DND-41 (cell line): ENCODE results near the gene L3MBTL2.

Experiments used
- ATAC-seq: fragments of 200-7000 bp; cut with Tn5 transposase; 3 replicates; pipeline ENCODE4 v1.9.1; 2021; ENCODE audit warnings: low read depth; ENCODE audit not compliant: insufficient read depth
- DNase-seq: peaks from one replicate; pipeline ENCODE4 v3.0.0-alpha.2; 2020
- H2AFZ ChIP-seq: 2 replicates; pipeline ENCODE4 v1.6.0; 2012; ENCODE audit warnings: low read depth, low read length
- H3K27ac ChIP-seq: 2 replicates; pipeline ENCODE4 v1.5.1; 2012; ENCODE audit warnings: low read length, inconsistent platforms
- H3K27me3 ChIP-seq: fragments of 200-600 bp; sonication (generic); 2 replicates; pipeline ENCODE4 v1.6.0; 2012; ENCODE audit warnings: low read length, mild to moderate bottlenecking, inconsistent platforms; ENCODE audit not compliant: insufficient read depth, poor library complexity
- H3K36me3 ChIP-seq: 2 replicates; pipeline ENCODE4 v1.5.1; 2012; ENCODE audit warnings: low read length, inconsistent platforms; ENCODE audit not compliant: insufficient read depth
- H3K4me1 ChIP-seq: 2 replicates; pipeline ENCODE4 v1.5.1; 2012; ENCODE audit warnings: mild to moderate bottlenecking, low read length; ENCODE audit not compliant: insufficient read depth
- H3K4me2 ChIP-seq: 2 replicates; pipeline ENCODE4 v1.6.0; 2012; ENCODE audit warnings: mild to moderate bottlenecking, moderate library complexity, low read length, inconsistent platforms; ENCODE audit not compliant: insufficient read depth
- H3K4me3 ChIP-seq, 2 experiments: fragments of 200-600 bp in 1 of 2; shearing (Covaris generic) in 1 of 2; 2 replicates each; pipeline ENCODE4 v1.5.1; 2012 to 2016; ENCODE audit warnings: inconsistent platforms in 2 of 2, low read length in 2 of 2, mild to moderate bottlenecking in 2 of 2, low read depth in 1 of 2, moderate library complexity in 1 of 2
- H3K79me2 ChIP-seq: 2 replicates; pipeline ENCODE4 v1.6.0; 2012; ENCODE audit warnings: low read length, inconsistent platforms; ENCODE audit not compliant: insufficient read depth
- H3K9ac ChIP-seq: 2 replicates; pipeline ENCODE4 v1.6.0; 2012; ENCODE audit warnings: low read depth, mild to moderate bottlenecking, inconsistent platforms, low read length, moderate library complexity
- H3K9me3 ChIP-seq: 2 replicates; pipeline ENCODE4 v1.5.1; 2012; ENCODE audit warnings: low read length, moderate library complexity, mild to moderate bottlenecking, inconsistent platforms; ENCODE audit not compliant: insufficient read depth, severe bottlenecking
- H4K20me1 ChIP-seq: 2 replicates; pipeline ENCODE4 v1.6.0; 2012; ENCODE audit warnings: low read length; ENCODE audit not compliant: insufficient read depth
- EZH2 ChIP-seq: IDR thresholded peaks from 3 replicates; pipeline ENCODE4 v1.6.1; 2012; ENCODE audit warnings: borderline replicate concordance, low read depth, mild to moderate bottlenecking, moderate library complexity, low read length, inconsistent platforms; ENCODE audit not compliant: severe bottlenecking
- TF ChIP-seq, protein P1 (sequence below): IDR thresholded peaks from 2 replicates; pipeline ENCODE4 v1.5.1; 2012; ENCODE audit warnings: borderline replicate concordance, low read length, moderate library complexity, mild to moderate bottlenecking; ENCODE audit not compliant: poor library complexity, severe bottlenecking; ENCODE audit errors: extremely low read depth

Gene L3MBTL2

GRCh38 chr22:41226723-41227655, 21.9 kb downstream of the L3MBTL2 start:
- Histone ChIP-seq H3K9ac (no peak overlapping the region), H3K27me3 (no peaks in the 10 kb centered on the region), H3K27ac (no peak overlapping the region), H3K4me1 (no peaks in the 10 kb centered on the region), H3K79me2 (no peaks in the 10 kb centered on the region), H3K4me2 (no peak overlapping the region), H3K4me3 (no peak overlapping the region), H2AFZ (no peak overlapping the region), H4K20me1 (no peaks in the 10 kb centered on the region), H3K9me3 (no peaks in the 10 kb centered on the region), H3K36me3 (peaks cover 79% of the 10 kb centered on the region)
- DNase-seq: no peak
- TF ChIP-seq, protein P1, sequence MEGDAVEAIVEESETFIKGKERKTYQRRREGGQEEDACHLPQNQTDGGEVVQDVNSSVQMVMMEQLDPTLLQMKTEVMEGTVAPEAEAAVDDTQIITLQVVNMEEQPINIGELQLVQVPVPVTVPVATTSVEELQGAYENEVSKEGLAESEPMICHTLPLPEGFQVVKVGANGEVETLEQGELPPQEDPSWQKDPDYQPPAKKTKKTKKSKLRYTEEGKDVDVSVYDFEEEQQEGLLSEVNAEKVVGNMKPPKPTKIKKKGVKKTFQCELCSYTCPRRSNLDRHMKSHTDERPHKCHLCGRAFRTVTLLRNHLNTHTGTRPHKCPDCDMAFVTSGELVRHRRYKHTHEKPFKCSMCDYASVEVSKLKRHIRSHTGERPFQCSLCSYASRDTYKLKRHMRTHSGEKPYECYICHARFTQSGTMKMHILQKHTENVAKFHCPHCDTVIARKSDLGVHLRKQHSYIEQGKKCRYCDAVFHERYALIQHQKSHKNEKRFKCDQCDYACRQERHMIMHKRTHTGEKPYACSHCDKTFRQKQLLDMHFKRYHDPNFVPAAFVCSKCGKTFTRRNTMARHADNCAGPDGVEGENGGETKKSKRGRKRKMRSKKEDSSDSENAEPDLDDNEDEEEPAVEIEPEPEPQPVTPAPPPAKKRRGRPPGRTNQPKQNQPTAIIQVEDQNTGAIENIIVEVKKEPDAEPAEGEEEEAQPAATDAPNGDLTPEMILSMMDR: no peak
- TF ChIP-seq EZH2: no peak
- ATAC-seq: no peak

- no peak for TF ChIP-seq EZH2
- TF ChIP-seq, protein P1: no peak
These were observed 24.1 kb downstream of the L3MBTL2 start for GRCh38 chr22:41229215-41229614.

DNA sequence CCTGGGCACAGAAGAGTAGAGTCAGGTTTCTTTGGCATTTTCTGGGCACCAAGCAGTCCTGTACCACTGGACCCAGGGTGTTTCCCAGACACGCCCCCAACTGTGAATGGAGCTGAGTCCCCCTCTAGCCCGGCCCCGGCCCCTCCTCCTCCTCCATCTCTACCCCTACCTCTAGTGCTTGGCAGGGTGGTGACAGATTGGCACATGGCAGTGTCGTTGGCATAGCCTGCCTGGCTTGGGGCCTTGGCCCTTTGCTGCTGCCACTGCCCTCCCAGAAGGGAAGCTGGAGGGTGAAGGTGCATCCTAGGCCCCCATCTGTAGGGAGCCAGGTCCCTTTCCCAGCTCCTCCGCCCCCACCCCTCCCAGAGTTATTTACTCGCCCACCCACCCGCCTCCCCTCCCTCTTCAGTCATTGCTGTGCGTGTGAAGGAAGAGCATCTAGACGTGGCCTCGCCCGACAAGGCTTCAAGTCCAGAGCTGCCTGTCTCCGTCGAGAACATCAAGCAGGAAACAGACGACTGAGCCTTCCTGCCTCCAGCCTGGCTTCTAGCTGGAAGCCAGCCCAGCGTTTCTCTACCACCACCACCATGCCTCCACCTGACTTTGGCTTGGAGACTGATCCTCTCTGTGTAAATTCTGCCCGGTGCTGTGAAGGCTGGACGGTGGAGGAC, 24.8 kb downstream of the L3MBTL2 start:
- H4K20me1 ChIP-seq: no peaks in the 10 kb centered on the region
- no peak overlapping the region for H3K4me3 ChIP-seq
- H3K4me2 ChIP-seq: no peak overlapping the region
- no peaks in the 10 kb centered on the region for H3K79me2 ChIP-seq
- no peak overlapping the region for H3K27ac ChIP-seq
- no peaks in the 10 kb centered on the region for H3K9me3 ChIP-seq
- TF ChIP-seq EZH2: no peak
- TF ChIP-seq, protein P1: no peak
- H3K36me3 ChIP-seq: peaks cover 50% of the 10 kb centered on the region
- H3K27me3 ChIP-seq: no peaks in the 10 kb centered on the region
- H3K4me1 ChIP-seq: no peaks in the 10 kb centered on the region
- no peak overlapping the region for H3K9ac ChIP-seq
- ATAC-seq (0 out of 3 replicates have a peak, but pooled peaks have one; percentile 12), DNase-seq (no peak)
- no peak overlapping the region for H2AFZ ChIP-seq

More at GRCh38 chr22:41229215-41229614, 24.1 kb downstream of the L3MBTL2 start:
- Histone ChIP-seq H3K4me3 (no peak overlapping the region), H3K27ac (no peak overlapping the region), H2AFZ (no peak overlapping the region), H3K9me3 (no peaks in the 10 kb centered on the region), H3K9ac (no peak overlapping the region), H3K27me3 (no peaks in the 10 kb centered on the region), H3K79me2 (no peaks in the 10 kb centered on the region), H3K4me2 (no peak overlapping the region), H3K4me1 (no peaks in the 10 kb centered on the region), H4K20me1 (no peaks in the 10 kb centered on the region), H3K36me3 (peaks cover 57% of the 10 kb centered on the region)
- no peak for DNase-seq
- no peak for ATAC-seq
